Measurements from ENCODE around the gene STYXL1.

STYXL1 gene

GRCh38 chr7:75991531-75992082 lies 56.2 kb downstream of the STYXL1 start:
- no peak for DNase-seq

GRCh38 chr7:75989500-75990388 lies 58.1 kb downstream of the STYXL1 start:
- DNase-seq: no peak

- DNase-seq: no peak
These were observed 59.0 kb downstream of the STYXL1 start for GRCh38 chr7:75988568-75989499.

GRCh38 chr7:75987805-75988567 lies 59.8 kb downstream of the STYXL1 start:
- DNase-seq: no peak

GRCh38 chr7:75987026-75987804 lies 60.6 kb downstream of the STYXL1 start:
- no peak for DNase-seq

GRCh38 chr7:75986147-75986781 lies 61.5 kb downstream of the STYXL1 start:
- no peak for DNase-seq

- no peak for DNase-seq
These were observed 62.2 kb downstream of the STYXL1 start for GRCh38 chr7:75985518-75986146.

- DNase-seq: no peak
These were observed 62.7 kb downstream of the STYXL1 start for GRCh38 chr7:75985009-75985517.

GRCh38 chr7:75984130-75985008 lies 63.4 kb downstream of the STYXL1 start:
- no peak for DNase-seq

- DNase-seq: no peak
These were observed 64.2 kb downstream of the STYXL1 start for GRCh38 chr7:75983471-75984129.

GRCh38 chr7:75982306-75983064 lies 65.3 kb downstream of the STYXL1 start:
- DNase-seq: no peak

GRCh38 chr7:75981453-75982305 lies 66.1 kb downstream of the STYXL1 start:
- no peak for DNase-seq

GRCh38 chr7:75981203-75981452 lies 66.7 kb downstream of the STYXL1 start:
- no peak for DNase-seq

- DNase-seq: no peak
These were observed 67.2 kb downstream of the STYXL1 start for GRCh38 chr7:75980430-75981202.

GRCh38 chr7:75979759-75980429 lies 67.9 kb downstream of the STYXL1 start:
- no peak for DNase-seq

- no peak for DNase-seq
These were observed 70.1 kb downstream of the STYXL1 start for GRCh38 chr7:75977743-75978142.

Measured in NCI-H1105 treated with DMSO at 0.1 percent for 48 hours (cell line).